ENCODE data around the gene GPATCH2.

- no peak for TF ChIP-seq EZH2phosphoT487 (IDR thresholded peaks at IDR 0.05; ENCODE audit: low read depth)
- TF ChIP-seq CTCF (IDR thresholded peaks at IDR 0.05; ENCODE audit: low read depth, low read length), result no peak
These were observed 88.1 kb downstream of the GPATCH2 start for GRCh38 chr1:217542837-217543236.

Measured in OCI-LY3 (cell line).